ENCODE measurements around the gene TH.

TH gene

DNA sequence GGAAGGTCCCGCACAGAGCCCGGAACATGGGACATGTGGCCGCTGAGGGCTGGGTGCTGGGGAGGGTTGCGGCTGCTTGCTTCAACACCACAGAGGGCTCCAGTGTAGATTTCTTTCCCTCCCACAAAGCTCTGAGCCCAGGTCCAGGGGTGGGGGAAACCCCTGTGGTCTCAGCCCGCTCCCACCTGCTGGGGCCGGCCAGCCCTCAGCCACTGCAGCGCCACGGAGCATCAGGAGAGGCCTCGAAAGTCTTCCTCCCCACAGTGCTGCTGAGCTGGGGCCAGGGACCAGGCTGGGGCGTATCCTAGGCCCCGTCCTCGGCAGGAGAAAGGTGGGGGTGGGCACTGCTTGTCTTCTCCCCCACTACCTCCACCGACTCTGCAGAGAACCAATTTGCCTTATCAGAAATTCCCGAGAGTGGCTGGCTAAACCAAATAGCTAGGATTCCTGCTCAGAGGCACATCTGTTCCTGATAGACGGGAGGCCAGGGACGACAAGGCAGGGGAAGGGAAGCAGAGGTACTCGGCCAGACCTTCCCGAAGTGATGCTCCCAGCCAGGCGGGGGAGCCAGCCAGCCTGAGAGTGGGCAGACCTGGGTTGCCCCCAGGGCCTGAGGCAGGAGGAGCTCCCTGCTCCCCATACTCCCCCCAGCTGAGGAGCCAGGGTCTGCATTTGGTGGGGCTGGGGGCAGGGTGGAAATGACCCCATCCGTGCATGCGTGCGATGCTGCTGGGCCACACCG, 51.1 kb downstream of the TH start:
- in situ Hi-C loops (cut with MboI; ENCODE audit: low sequenced_read_pairs): no loop called here

DNA sequence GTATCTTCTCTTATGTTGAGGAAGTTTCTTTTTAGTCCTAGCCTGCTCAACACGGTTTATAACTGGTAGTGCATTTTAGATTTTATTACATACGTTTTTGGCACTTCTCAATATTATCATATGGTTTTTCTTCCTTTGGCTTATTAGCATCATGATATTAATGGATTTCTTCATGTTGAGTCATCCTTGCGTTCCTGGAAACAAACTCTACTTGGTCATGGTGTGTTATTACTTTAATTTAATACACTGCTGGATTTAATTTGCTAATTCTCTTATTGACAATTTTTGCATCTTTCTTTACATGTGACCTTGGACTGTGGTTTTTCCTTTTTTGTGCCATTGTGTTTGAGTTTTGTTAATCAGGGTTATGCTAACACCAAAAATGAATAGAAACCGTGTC, 52.9 kb downstream of the TH start:
- in situ Hi-C loops (cut with MboI; ENCODE audit: low sequenced_read_pairs): no loop called here

DNA sequence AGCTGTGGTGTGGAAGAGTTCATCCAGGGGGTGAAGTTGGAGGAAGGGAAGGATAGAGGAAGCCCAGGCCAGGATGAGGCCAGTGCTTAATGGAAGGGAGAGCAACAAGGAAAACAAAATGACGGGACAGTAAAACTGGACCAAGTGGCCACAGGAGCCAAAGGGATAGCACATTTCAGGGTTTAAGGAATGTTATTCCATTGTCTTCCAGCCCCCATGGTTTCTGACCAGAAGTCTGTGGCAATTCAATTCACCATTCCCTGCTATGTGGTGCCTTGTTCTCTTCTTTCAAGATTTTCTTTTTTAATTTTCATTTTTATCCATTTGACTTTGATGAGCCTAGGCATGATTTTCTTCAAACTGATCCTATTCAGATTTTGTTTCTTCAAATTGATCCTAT, 54.9 kb downstream of the TH start:
- in situ Hi-C loops (cut with MboI; ENCODE audit: low sequenced_read_pairs): no loop called here

DNA sequence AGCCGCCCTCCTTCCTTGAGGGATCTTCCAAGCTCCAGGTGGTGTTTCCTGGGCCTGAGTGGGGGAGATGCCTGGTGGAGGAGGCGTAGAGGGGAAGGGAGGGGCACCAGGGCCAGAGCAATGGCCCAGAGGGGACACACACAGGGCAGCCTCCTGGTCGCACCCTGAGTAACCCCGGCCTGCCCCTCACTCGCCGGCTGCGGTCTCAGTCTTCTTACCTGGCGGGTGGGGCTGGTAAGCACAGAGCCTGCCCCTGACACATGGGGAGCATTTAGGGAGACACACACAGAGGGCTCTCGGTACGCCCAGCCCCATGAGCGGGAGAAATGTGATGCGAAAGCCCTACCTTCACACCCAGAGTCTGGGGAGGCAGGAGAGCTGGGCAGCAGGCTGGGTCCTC, 56.3 kb downstream of the TH start:
- in situ Hi-C loops (cut with MboI; ENCODE audit: low sequenced_read_pairs): no loop called here

DNA sequence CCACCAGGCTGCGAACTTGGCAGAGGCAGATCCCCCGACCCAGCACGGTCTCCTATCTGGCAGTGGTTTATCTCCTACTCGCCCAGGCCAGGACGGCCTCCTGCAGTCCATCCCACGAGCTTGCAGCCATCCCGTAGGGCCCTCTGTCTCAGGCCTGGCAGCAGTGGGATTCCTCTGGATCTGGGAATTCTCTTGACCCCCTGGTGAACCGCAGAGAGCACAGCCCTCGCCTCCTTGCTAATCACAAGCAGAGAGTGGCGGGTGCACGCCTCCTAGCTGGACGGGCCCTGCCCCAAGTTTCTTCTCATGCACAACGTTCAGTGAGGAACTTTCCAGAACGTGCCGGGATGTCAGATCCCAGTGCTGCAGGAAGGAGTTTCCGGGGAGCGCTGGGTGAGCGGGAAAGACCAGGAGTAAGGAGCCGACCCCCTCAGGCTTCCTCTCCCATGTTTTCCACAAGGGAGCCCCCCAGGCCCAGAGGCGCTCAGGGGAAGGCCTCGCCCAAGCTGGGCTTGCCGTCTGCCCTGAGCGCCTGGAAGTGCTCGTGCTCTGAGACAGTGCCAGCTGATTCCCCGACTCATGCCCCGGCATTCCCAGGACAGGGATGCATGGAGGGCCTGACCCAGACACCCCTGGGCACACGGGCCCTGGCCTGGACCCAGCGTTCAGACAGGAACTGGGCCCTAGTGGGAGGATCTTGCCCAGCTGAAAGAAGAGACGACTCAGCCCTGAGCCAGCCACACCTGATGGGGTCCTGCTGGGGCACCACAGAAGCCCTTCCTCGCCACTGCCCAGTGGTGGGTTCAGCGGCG, 57.0 kb downstream of the TH start:
- in situ Hi-C loops (cut with MboI; ENCODE audit: low sequenced_read_pairs): no loop called here

Measured in HL-60/S4 treated with phorbol 12-myristate 13-acetate at 8.2 ng/mL for 4 days and 3 days (cell line).